K562 (cell line): ENCODE measurements around the gene NAP1L1. TPM values are rescaled to one million over a fixed set of nuclear protein-coding genes. Genes with fewer than 3 reads are reported as not detected.

Experiments used
- ATAC-seq: fragments of 200-7000 bp; cut with Tn5 transposase; 3 replicates; pipeline ENCODE4 v1.9.1; 2020; ENCODE audit warnings: moderate library complexity
- BruUV-seq: library from RNA; stranded (reverse); fragments of 400-500 nt; replicated peaks from 2 replicates; lab custom pipeline; 2021; lab: Mats Ljungman, UMichigan
- CTCF ChIA-PET: fragments of 300-600 bp; formaldehyde crosslinking; extraction: SDS; loops from one replicate; lab custom pipeline; 2021; ENCODE audit warnings: low intra/inter-chr PET ratio; lab: Yijun Ruan, JAX
- POLR2A ChIA-PET: fragments of 300-600, 350-650 bp; sonication (Branson Sonifier 250); formaldehyde crosslinking; extraction: SDS; loops from one replicate; lab custom pipeline; 2021; ENCODE audit warnings: antibody characterized with exemption, inconsistent platforms; lab: Yijun Ruan, JAX
- DNase-seq, 4 experiments: peaks; one replicate each; pipeline versions ENCODE4 v3.0.0 to v3.0.0-alpha.2; 2011 to 2018; ENCODE audit warnings: low spot score in 3 of 4, mixed read lengths in 3 of 4; ENCODE audit errors: extremely low read depth in 1 of 4
- FAIRE-seq: peaks from 2 replicates; lab custom pipeline; 2011; peaks lifted over from hg19 to GRCh38; lab: Jason Lieb, UNC
- H2AFZ ChIP-seq: 2 replicates; pipeline ENCODE4 v1.6.0; 2011; ENCODE audit warnings: low read depth, low read length, control low read depth, inconsistent platforms
- H3K27ac ChIP-seq: fragments of 200-600 bp; 3 replicates; pipeline ENCODE4 v1.8.0; 2011; ENCODE audit warnings: low read depth, mild to moderate bottlenecking, control low read depth, inconsistent platforms, low read length, moderate library complexity, mixed read lengths; ENCODE audit errors: extremely low read depth
- H3K27me3 ChIP-seq, 2 experiments: fragments of 300-600 bp in 1 of 2; 2 replicates in 1 of 2; 3 replicates in 1 of 2; pipeline versions ENCODE4 v1.6.0 to v1.8.0; 2011; ENCODE audit warnings: inconsistent platforms in 2 of 2, low read length in 2 of 2, mild to moderate bottlenecking in 1 of 2, mixed read lengths in 1 of 2, moderate library complexity in 1 of 2; ENCODE audit not compliant: control insufficient read depth in 2 of 2, insufficient read depth in 2 of 2
- H3K36me3 ChIP-seq: fragments of 300-600 bp; 3 replicates; pipeline ENCODE4 v1.8.0; 2011; ENCODE audit warnings: mild to moderate bottlenecking, low read length, inconsistent platforms; ENCODE audit not compliant: control insufficient read depth, insufficient read depth
- H3K4me1 ChIP-seq, 2 experiments: fragments of 200-600 bp in 1 of 2; replicated peaks in 1 of 2; 2 replicates in 1 of 2; 3 replicates in 1 of 2; pipeline versions ENCODE4 v1.5.1 to v1.8.0; 2011; ENCODE audit warnings: inconsistent platforms in 2 of 2, low read length in 2 of 2, mild to moderate bottlenecking in 1 of 2, mixed read lengths in 1 of 2, moderate library complexity in 1 of 2; ENCODE audit not compliant: control insufficient read depth in 2 of 2, insufficient read depth in 2 of 2
- H3K4me2 ChIP-seq: 2 replicates; pipeline ENCODE4 v1.6.1; 2011; ENCODE audit warnings: low read length, control low read depth, inconsistent platforms, mixed read lengths; ENCODE audit not compliant: insufficient read depth
- H3K4me3 ChIP-seq: fragments of 200-600 bp; sonication (generic), shearing (Covaris generic); 2 replicates; pipeline ENCODE4 v1.5.1; 2016; ENCODE audit warnings: control low read depth, inconsistent platforms
- H3K79me2 ChIP-seq: fragments of 200-600 bp; 3 replicates; pipeline ENCODE4 v1.8.0; 2011; ENCODE audit warnings: low read length, inconsistent platforms; ENCODE audit not compliant: control insufficient read depth, insufficient read depth
- H3K9ac ChIP-seq, 2 experiments: 2 replicates each; pipeline versions ENCODE4 v1.6.0 to v1.6.1; 2011; ENCODE audit warnings: low read depth in 2 of 2, low read length in 2 of 2, control low read depth in 1 of 2, inconsistent platforms in 1 of 2, mild to moderate bottlenecking in 1 of 2, mixed read lengths in 1 of 2; ENCODE audit not compliant: insufficient read depth in 1 of 2
- H3K9me1 ChIP-seq: one replicate; pipeline ENCODE4 v1.6.0; 2011; ENCODE audit warnings: inconsistent platforms, mild to moderate bottlenecking, low read length, moderate library complexity; ENCODE audit not compliant: control insufficient read depth, insufficient read depth
- H3K9me3 ChIP-seq: replicated peaks from 2 replicates; pipeline ENCODE4 v1.5.1; 2011; ENCODE audit warnings: low read depth, low read length, inconsistent platforms; ENCODE audit not compliant: control insufficient read depth, insufficient read depth
- H4K20me1 ChIP-seq: replicated peaks from 2 replicates; pipeline ENCODE4 v1.6.1; 2011; ENCODE audit warnings: low read length, inconsistent platforms, mixed read lengths; ENCODE audit not compliant: control insufficient read depth, insufficient read depth
- CBFB ChIP-seq: sonication (generic); formaldehyde crosslinking; IDR thresholded peaks from 2 replicates; pipeline ENCODE4 v1.4.0; 2020; ENCODE audit warnings: mild to moderate bottlenecking, missing genetic modification reagents
- FIP1L1 ChIP-seq: fragments of 200-400 bp; formaldehyde crosslinking; IDR thresholded peaks from 2 replicates; pipeline ENCODE4 v1.6.1; 2018; ENCODE audit warnings: mild to moderate bottlenecking, low read depth, low read length; ENCODE audit not compliant: poor library complexity, severe bottlenecking
- GATAD2B ChIP-seq: fragments of 450-650 bp; IDR thresholded peaks from 2 replicates; pipeline ENCODE4 v1.6.1; 2017; ENCODE audit warnings: mild to moderate bottlenecking, borderline replicate concordance
- L3MBTL2 ChIP-seq: fragments of 450-650 bp; IDR thresholded peaks from 2 replicates; pipeline ENCODE4 v1.6.1; 2016; ENCODE audit warnings: mild to moderate bottlenecking, moderate library complexity
- NELFE ChIP-seq: IDR thresholded peaks from 2 replicates; pipeline ENCODE4 v1.6.1; 2011; ENCODE audit warnings: mild to moderate bottlenecking; ENCODE audit not compliant: insufficient read depth, insufficient read length
- PHTF2 ChIP-seq: fragments of 250-450 bp; sonication (Bioruptor Pico); IDR thresholded peaks from 2 replicates; pipeline ENCODE4 v1.5.0; 2021; ENCODE audit warnings: mild to moderate bottlenecking
- THRB ChIP-seq: fragments of 450-650 bp; formaldehyde crosslinking; conservative IDR thresholded peaks from 2 replicates; pipeline ENCODE4 v1.4.0; 2022; ENCODE audit warnings: mild to moderate bottlenecking, missing genetic modification characterization
- ZBTB12 ChIP-seq: fragments of 250-450 bp; sonication (Bioruptor Pico); IDR thresholded peaks from 2 replicates; pipeline ENCODE4 v1.4.0; 2020
- ZBTB34 ChIP-seq: fragments of 250-450 bp; sonication (Bioruptor Pico); IDR thresholded peaks from 2 replicates; pipeline ENCODE4 v1.8.0; 2021; ENCODE audit warnings: mild to moderate bottlenecking, moderate library complexity
- ZFP30 ChIP-seq: fragments of 250-450 bp; sonication (Bioruptor Pico); IDR thresholded peaks from 2 replicates; pipeline ENCODE4 v1.8.0; 2022; ENCODE audit warnings: moderate library complexity, mild to moderate bottlenecking, inconsistent platforms, borderline replicate concordance
- ZSCAN32 ChIP-seq: fragments of 450-650 bp; formaldehyde crosslinking; IDR thresholded peaks from 2 replicates; pipeline ENCODE4 v1.4.0; 2020; ENCODE audit warnings: mild to moderate bottlenecking, moderate library complexity
- in situ Hi-C: fragments of 300-500 bp; cut with MboI; formaldehyde crosslinking; loops from 4 replicates; pipeline ENCODE4 v1.15.0; 2018; ENCODE audit warnings: inconsistent platforms, mixed read lengths
- intact Hi-C: fragments of 100-400 bp; cut with micrococcal nuclease; formaldehyde crosslinking; loops from 2 replicates; pipeline ENCODE4 v1.14.2; 2022
- polyA plus RNA-seq, 8 experiments: library from polyadenylated mRNA; depleted of rRNA in 4 of 8; stranded (reverse) in 5 of 8; unstranded in 3 of 8; fragments of >200 nt; fragmentation: Nextera tagmentation in 2 of 8; fragmentation: Illumina TruSeq in 1 of 8; extraction: Ambion mirVana in 2 of 8; extraction: Trizol in 1 of 8; gene quantifications; 2 replicates each; pipeline versions ENCODE4 v1.2.1 to v1.2.3, GENCODE V29; 2011 to 2014; ENCODE audit warnings: inconsistent platforms in 1 of 8, missing spikeins in 1 of 8
- total RNA-seq, 7 experiments: library from RNA; depleted of rRNA in 6 of 7; stranded (reverse); fragments of >200 nt in 6 of 7; fragmentation: Illumina TruSeq in 2 of 7; extraction: Trizol in 2 of 7; gene quantifications; 2 replicates each; pipeline versions ENCODE4 v1.2.1 to v1.2.3, GENCODE V29; 2011 to 2021; ENCODE audit warnings: low replicate concordance in 1 of 7
- TF ChIP-seq, protein P1 (sequence below): fragments of 200-400 bp; formaldehyde crosslinking; IDR thresholded peaks from 2 replicates; pipeline ENCODE4 v1.6.1; 2017; ENCODE audit warnings: mild to moderate bottlenecking, low read depth, low read length, moderate library complexity

NAP1L1 gene
- total and polyA plus RNA-seq, 9 of the 15 experiments (the other 6 are each of a cell fraction or from before 2014, with no cell fraction given): 287 to 747 (median 450) TPM

DNA sequence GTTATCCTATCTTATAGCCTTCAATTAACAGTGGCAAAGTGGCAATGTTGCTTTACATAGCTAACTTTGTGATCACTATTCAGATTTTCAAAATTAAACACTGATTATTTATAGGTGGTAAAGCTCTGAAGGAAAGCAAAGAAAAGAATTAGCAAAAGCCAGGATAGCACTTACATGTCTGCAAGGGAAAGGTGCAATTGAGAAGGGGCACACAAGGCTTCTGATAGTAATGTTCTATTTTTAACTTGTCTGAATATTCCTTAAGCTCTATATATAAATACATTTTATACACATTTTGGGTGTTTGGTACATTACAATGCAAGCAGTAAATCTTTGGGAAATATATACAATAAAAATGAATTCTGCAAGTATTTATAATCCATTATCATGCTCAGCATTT lies 10.9 kb downstream of the NAP1L1 start:
- H3K9me1 ChIP-seq: no peaks in the 10 kb centered on the region
- no peak overlapping the region for H3K27ac ChIP-seq
- DNase-seq (no peak), FAIRE-seq (no peak), ATAC-seq (no peak)
- H3K4me2 ChIP-seq: no peak overlapping the region
- BruUV-seq: no TSS peak
- no peak overlapping the region for H2AFZ ChIP-seq
- no peaks in the 10 kb centered on the region for H3K9me3 ChIP-seq
- intact Hi-C loops: no loop called here
- in situ Hi-C loops: loop anchor here (10.0 kb wide), 1 partner anchor 271 kb away; the partner anchor contains the start of gene BBS10
- peaks cover 88% of the 10 kb centered on the region for H3K36me3 ChIP-seq
- peaks cover 100% of the 10 kb centered on the region for H3K79me2 ChIP-seq
- CTCF ChIA-PET: no interaction called here
- TF ChIP-seq, protein P1, sequence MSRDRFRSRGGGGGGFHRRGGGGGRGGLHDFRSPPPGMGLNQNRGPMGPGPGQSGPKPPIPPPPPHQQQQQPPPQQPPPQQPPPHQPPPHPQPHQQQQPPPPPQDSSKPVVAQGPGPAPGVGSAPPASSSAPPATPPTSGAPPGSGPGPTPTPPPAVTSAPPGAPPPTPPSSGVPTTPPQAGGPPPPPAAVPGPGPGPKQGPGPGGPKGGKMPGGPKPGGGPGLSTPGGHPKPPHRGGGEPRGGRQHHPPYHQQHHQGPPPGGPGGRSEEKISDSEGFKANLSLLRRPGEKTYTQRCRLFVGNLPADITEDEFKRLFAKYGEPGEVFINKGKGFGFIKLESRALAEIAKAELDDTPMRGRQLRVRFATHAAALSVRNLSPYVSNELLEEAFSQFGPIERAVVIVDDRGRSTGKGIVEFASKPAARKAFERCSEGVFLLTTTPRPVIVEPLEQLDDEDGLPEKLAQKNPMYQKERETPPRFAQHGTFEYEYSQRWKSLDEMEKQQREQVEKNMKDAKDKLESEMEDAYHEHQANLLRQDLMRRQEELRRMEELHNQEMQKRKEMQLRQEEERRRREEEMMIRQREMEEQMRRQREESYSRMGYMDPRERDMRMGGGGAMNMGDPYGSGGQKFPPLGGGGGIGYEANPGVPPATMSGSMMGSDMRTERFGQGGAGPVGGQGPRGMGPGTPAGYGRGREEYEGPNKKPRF: no peak
- TF ChIP-seq CBFB (no peak), L3MBTL2 (no peak), ZFP30 (CRISPR knock-in tag) (no peak), NELFE (no peak), ZBTB12 (CRISPR knock-in tag) (no peak), GATAD2B (no peak), PHTF2 (no peak), ZSCAN32 (CRISPR knock-in tag) (no peak), ZBTB34 (CRISPR knock-in tag) (no peak), THRB (no peak), FIP1L1 (no peak)
- no peaks in the 10 kb centered on the region for H3K27me3 ChIP-seq
- POLR2A ChIA-PET: interaction anchor here (1.0 kb wide), 1 partner anchor 9 kb away, joined by 3 read pairs; no protein-coding TSS in a partner anchor
- no peak overlapping the region for H3K9ac ChIP-seq
- H4K20me1 ChIP-seq: 0 out of 2 replicates have a peak, but pooled peaks cover 13% of the 10 kb centered on the region
- H3K4me3 ChIP-seq: no peak overlapping the region
- H3K4me1 ChIP-seq: peaks cover 0 to 15% of the 10 kb centered on the region in 2 experiments; a peak in 3 of 5 replicates
